Kidney tubule cell (primary cell): ENCODE measurements around the gene METAP1D.

Experiments
- DNase-seq: peaks from one replicate; pipeline ENCODE4 v3.0.0-alpha.2; 2018; ENCODE audit warnings: low spot score

The METAP1D gene

GRCh38 chr2:172080641-172081220 is 81.0 kb downstream of the METAP1D start:
- no peak for DNase-seq

- no peak for DNase-seq
Measured at GRCh38 chr2:172081221-172082022, 81.7 kb downstream of the METAP1D start.

- DNase-seq = no peak
Measured at GRCh38 chr2:172082105-172082943, 82.6 kb downstream of the METAP1D start.

- no peak for DNase-seq
Measured at GRCh38 chr2:172082944-172083627, 83.3 kb downstream of the METAP1D start.

GRCh38 chr2:172083628-172084394 is 84.1 kb downstream of the METAP1D start:
- no peak for DNase-seq

- DNase-seq = no peak
Measured at GRCh38 chr2:172084395-172084644, 84.6 kb downstream of the METAP1D start.

- DNase-seq = peak; percentile 95
Measured at GRCh38 chr2:172084645-172085459, 85.1 kb downstream of the METAP1D start.

- no peak for DNase-seq
Measured at GRCh38 chr2:172085460-172086159, 85.9 kb downstream of the METAP1D start, which contains the start of gene DLX1. Gene DLX1, plus strand, starts transcription at chr2:172085507. Its CDS starts 171 bp downstream, at chr2:172085678.

GRCh38 chr2:172086241-172087206 is 86.8 kb downstream of the METAP1D start:
- DNase-seq = peak; percentile 48

GRCh38 chr2:172087207-172087779 is 87.5 kb downstream of the METAP1D start:
- DNase-seq = no peak

- DNase-seq = no peak
Measured at GRCh38 chr2:172087780-172088244, 88.1 kb downstream of the METAP1D start.

GRCh38 chr2:172088245-172089004 is 88.7 kb downstream of the METAP1D start:
- no peak for DNase-seq

- DNase-seq = no peak
Measured at GRCh38 chr2:172089005-172089504, 89.3 kb downstream of the METAP1D start.

GRCh38 chr2:172089633-172090032 is 89.9 kb downstream of the METAP1D start:
- no peak for DNase-seq

GRCh38 chr2:172090044-172090961 is 90.5 kb downstream of the METAP1D start:
- DNase-seq = no peak

GRCh38 chr2:172091000-172091641 is 91.4 kb downstream of the METAP1D start:
- DNase-seq = no peak
